Trophoblast cell (in vitro differentiated cells and primary cell): Measurements from ENCODE around the gene GUCY1A1.
A peak's percentile ranks its signal among the peaks of the same experiment; 100 is the strongest.

Experiments used
- DNase-seq, 2 donors: peaks; one replicate each; pipeline ENCODE4 v3.0.0-alpha.2; 2016
- H2AFZ ChIP-seq: 2 replicates; pipeline ENCODE4 v1.6.1; 2013; ENCODE audit warnings: low read length, moderate library complexity, mild to moderate bottlenecking; ENCODE audit not compliant: insufficient read depth, poor library complexity
- H2AK5ac ChIP-seq: 2 replicates; pipeline ENCODE4 v1.6.1; 2013; ENCODE audit warnings: mild to moderate bottlenecking, low read length
- H2BK120ac ChIP-seq: 2 replicates; pipeline ENCODE4 v1.6.1; 2013; ENCODE audit warnings: low read length, mild to moderate bottlenecking, moderate library complexity; ENCODE audit not compliant: insufficient read depth, poor library complexity
- H2BK12ac ChIP-seq: 2 replicates; pipeline ENCODE4 v1.6.1; 2013; ENCODE audit warnings: mild to moderate bottlenecking, low read length, moderate library complexity
- H2BK5ac ChIP-seq: 2 replicates; pipeline ENCODE4 v1.6.1; 2013; ENCODE audit warnings: low read length, low read depth, moderate library complexity, mild to moderate bottlenecking; ENCODE audit not compliant: poor library complexity
- H3K14ac ChIP-seq: 2 replicates; pipeline ENCODE4 v1.6.1; 2013; ENCODE audit warnings: mild to moderate bottlenecking, low read length
- H3K18ac ChIP-seq: 2 replicates; pipeline ENCODE4 v1.6.1; 2013; ENCODE audit warnings: mild to moderate bottlenecking, low read length
- H3K23ac ChIP-seq: 2 replicates; pipeline ENCODE4 v1.6.1; 2013; ENCODE audit warnings: low read length
- H3K27ac ChIP-seq: 2 replicates; pipeline ENCODE4 v1.5.1; 2013; ENCODE audit warnings: low read depth, mild to moderate bottlenecking, inconsistent platforms, low read length, moderate library complexity
- H3K27me3 ChIP-seq: 2 replicates; pipeline ENCODE4 v1.6.1; 2013; ENCODE audit warnings: inconsistent platforms, mild to moderate bottlenecking, low read length, moderate library complexity; ENCODE audit not compliant: insufficient read depth
- H3K36me3 ChIP-seq, 2 experiments: 1 replicate in 1 of 2; 2 replicates in 1 of 2; pipeline ENCODE4 v1.6.1; 2013; ENCODE audit warnings: low read length in 2 of 2, mild to moderate bottlenecking in 2 of 2, moderate library complexity in 1 of 2; ENCODE audit not compliant: insufficient read depth in 2 of 2, control insufficient read depth in 1 of 2
- H3K4ac ChIP-seq: 2 replicates; pipeline ENCODE4 v1.6.1; 2013; ENCODE audit warnings: low read depth, mild to moderate bottlenecking, low read length, moderate library complexity
- H3K4me1 ChIP-seq, 2 experiments: 1 replicate in 1 of 2; 2 replicates in 1 of 2; pipeline ENCODE4 v1.6.1; 2013; ENCODE audit warnings: low read length in 2 of 2, mild to moderate bottlenecking in 2 of 2, moderate library complexity in 1 of 2; ENCODE audit not compliant: insufficient read depth in 2 of 2, control insufficient read depth in 1 of 2
- H3K4me2 ChIP-seq: 2 replicates; pipeline ENCODE4 v1.6.1; 2013; ENCODE audit warnings: inconsistent platforms, mild to moderate bottlenecking, low read length, moderate library complexity
- H3K4me3 ChIP-seq: 2 replicates; pipeline ENCODE4 v1.5.1; 2013; ENCODE audit warnings: mild to moderate bottlenecking, low read depth, low read length, inconsistent platforms
- H3K79me1 ChIP-seq: one replicate; pipeline ENCODE4 v1.6.1; 2013; ENCODE audit warnings: low read length
- H3K79me2 ChIP-seq: 2 replicates; pipeline ENCODE4 v1.6.1; 2013; ENCODE audit warnings: low read length, mild to moderate bottlenecking; ENCODE audit not compliant: control insufficient read depth, insufficient read depth, poor library complexity
- H3K9ac ChIP-seq: 2 replicates; pipeline ENCODE4 v1.6.1; 2013; ENCODE audit warnings: mild to moderate bottlenecking, low read length
- H3K9me3 ChIP-seq: 2 replicates; pipeline ENCODE4 v1.6.1; 2013; ENCODE audit warnings: low read depth, mild to moderate bottlenecking, control low read depth, inconsistent platforms, low read length; ENCODE audit not compliant: insufficient read depth
- H4K12ac ChIP-seq: 2 replicates; pipeline ENCODE4 v1.6.1; 2013; ENCODE audit warnings: low read depth, mild to moderate bottlenecking, low read length, moderate library complexity
- H4K8ac ChIP-seq: 2 replicates; pipeline ENCODE4 v1.6.1; 2013; ENCODE audit warnings: low read depth, mild to moderate bottlenecking, low read length, moderate library complexity
- H4K91ac ChIP-seq: one replicate; pipeline ENCODE4 v1.6.1; 2013; ENCODE audit warnings: low read depth, mild to moderate bottlenecking, low read length, moderate library complexity
- WGBS: extraction: QIAGEN DNeasy Blood & Tissue Kit; methylation state at CpG from one replicate; pipeline ENCODE4 v1.1.7; 2013; ENCODE audit warnings: missing lambda C conversion rate; ENCODE audit not compliant: insufficient read length, insufficient coverage; ENCODE audit errors: extremely low coverage; 5-methylcytosine and 5-hydroxymethylcytosine counted together

The GUCY1A1 gene

DNA sequence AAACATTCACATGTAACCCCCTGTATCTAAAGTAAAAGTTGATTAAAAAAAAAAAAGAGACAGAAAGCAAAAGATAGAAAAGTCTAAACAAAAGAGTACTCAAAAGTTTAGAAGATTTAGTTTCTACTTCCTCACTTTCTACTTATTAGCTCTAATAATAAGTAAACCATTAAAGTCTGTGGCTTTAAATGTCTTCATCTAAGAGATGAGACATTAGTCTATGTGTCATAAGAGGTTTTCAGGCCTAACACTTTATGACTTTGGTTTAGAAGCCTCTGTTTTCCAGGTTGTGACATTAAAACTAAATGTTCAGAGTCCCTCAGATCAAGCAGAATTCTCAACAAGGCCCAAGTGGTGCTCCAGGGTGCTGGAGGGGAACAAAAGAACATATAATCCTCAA lies 42.2 kb upstream of the GUCY1A1 start:
- Histone ChIP-seq H2BK5ac (no peak overlapping the region), H4K8ac (no peak overlapping the region), H3K4me3 (no peak overlapping the region), H3K14ac (no peak overlapping the region), H3K9me3 (no peaks in the 10 kb centered on the region), H4K91ac (no peak overlapping the region), H4K12ac (no peak overlapping the region), H2AK5ac (no peak overlapping the region), H3K79me2 (no peaks in the 10 kb centered on the region), H3K79me1 (peaks cover 3% of the 10 kb centered on the region), H3K27ac (no peak overlapping the region), H3K27me3 (no peaks in the 10 kb centered on the region), H3K9ac (no peak overlapping the region), H2BK12ac (no peak overlapping the region), H3K4me1 (peaks cover 0 to 4% of the 10 kb centered on the region in 2 experiments), H3K36me3 (no peaks in the 10 kb centered on the region), H2BK120ac (no peak overlapping the region), H3K4ac (no peak overlapping the region), H2AFZ (no peak overlapping the region), H3K4me2 (no peak overlapping the region), H3K18ac (no peak overlapping the region), H3K23ac (no peak overlapping the region)
- no peak for DNase-seq

DNA sequence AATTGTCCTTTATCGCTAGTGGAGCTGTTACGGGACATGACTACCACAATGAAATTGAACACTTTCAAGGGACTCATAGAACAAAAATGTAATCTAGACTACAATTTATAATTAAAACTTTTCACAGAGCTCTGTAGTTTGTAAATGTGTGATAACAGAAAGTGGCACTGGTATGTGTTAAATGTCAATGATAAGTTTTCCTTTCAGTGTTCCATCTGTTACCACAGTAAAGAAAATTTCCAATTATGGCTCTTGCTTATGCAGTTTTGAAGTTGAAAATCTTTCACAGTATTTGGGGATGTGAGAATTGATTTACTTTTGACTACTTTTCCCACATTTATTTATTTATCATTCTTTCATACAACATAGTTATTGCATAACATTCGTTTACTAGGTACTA lies 40.1 kb upstream of the GUCY1A1 start:
- no peak overlapping the region for H3K4ac ChIP-seq
- H3K79me1 ChIP-seq: peaks cover 3% of the 10 kb centered on the region
- DNase-seq: no peak
- no peak overlapping the region for H3K4me3 ChIP-seq
- no peak overlapping the region for H3K18ac ChIP-seq
- H4K12ac ChIP-seq: no peak overlapping the region
- no peaks in the 10 kb centered on the region for H3K79me2 ChIP-seq
- no peak overlapping the region for H2AK5ac ChIP-seq
- no peak overlapping the region for H3K23ac ChIP-seq
- no peaks in the 10 kb centered on the region for H3K36me3 ChIP-seq
- no peak overlapping the region for H2BK5ac ChIP-seq
- no peak overlapping the region for H3K4me2 ChIP-seq
- no peaks in the 10 kb centered on the region for H3K27me3 ChIP-seq
- no peak overlapping the region for H3K14ac ChIP-seq
- H3K27ac ChIP-seq: no peak overlapping the region
- no peak overlapping the region for H2BK12ac ChIP-seq
- H4K8ac ChIP-seq: no peak overlapping the region
- no peak overlapping the region for H4K91ac ChIP-seq
- WGBS: no CpG with 5 or more reads among the region's 3 CpGs
- no peak overlapping the region for H2BK120ac ChIP-seq
- no peak overlapping the region for H2AFZ ChIP-seq
- H3K9ac ChIP-seq: no peak overlapping the region
- no peaks in the 10 kb centered on the region for H3K9me3 ChIP-seq
- H3K4me1 ChIP-seq: peaks cover 0 to 4% of the 10 kb centered on the region in 2 experiments

DNA sequence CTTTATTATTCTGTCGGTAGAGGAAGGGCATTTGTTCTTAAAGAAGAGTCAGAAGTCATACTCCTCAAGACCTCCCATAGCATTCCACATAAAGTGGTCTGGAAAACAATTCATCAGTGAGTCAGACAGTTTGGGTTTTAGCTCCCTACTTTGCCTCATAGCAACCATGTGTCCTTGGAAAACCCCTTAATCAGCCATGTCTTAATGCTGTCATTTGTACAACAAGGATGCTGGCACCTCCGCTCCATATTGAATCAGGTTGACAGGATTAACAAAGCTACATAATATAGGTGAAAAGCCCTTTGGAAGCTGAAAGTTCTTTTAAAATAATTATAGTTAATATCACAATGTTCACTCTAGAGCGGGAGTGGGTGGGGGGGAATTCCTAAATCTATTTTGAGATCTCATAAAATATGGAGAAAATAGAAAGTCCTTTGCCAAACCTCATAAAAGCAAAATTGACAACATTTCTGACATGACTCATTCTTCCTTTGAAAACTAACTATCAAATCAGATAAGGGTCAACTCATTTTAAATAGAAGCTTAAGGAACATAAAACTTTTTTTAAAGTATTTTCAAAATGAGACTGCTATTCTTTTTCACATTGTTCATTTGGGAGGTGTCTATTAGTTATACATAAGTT lies 37.3 kb upstream of the GUCY1A1 start:
- H3K36me3 ChIP-seq: no peaks in the 10 kb centered on the region
- H2AFZ ChIP-seq: no peak overlapping the region
- no peak overlapping the region for H3K4ac ChIP-seq
- no peak overlapping the region for H3K18ac ChIP-seq
- H4K12ac ChIP-seq: no peak overlapping the region
- no peaks in the 10 kb centered on the region for H3K79me2 ChIP-seq
- H3K9ac ChIP-seq: no peak overlapping the region
- no peak overlapping the region for H2BK120ac ChIP-seq
- H3K27me3 ChIP-seq: no peaks in the 10 kb centered on the region
- H3K23ac ChIP-seq: no peak overlapping the region
- H4K8ac ChIP-seq: no peak overlapping the region
- whole genome bisulfite sequencing: no CpG with 5 or more reads among the region's 3 CpGs
- no peak overlapping the region for H2BK12ac ChIP-seq
- peaks cover 0 to 4% of the 10 kb centered on the region in 2 experiments for H3K4me1 ChIP-seq
- H3K79me1 ChIP-seq: peaks cover 1% of the 10 kb centered on the region
- no peak overlapping the region for H4K91ac ChIP-seq
- no peak overlapping the region for H3K4me2 ChIP-seq
- H3K27ac ChIP-seq: no peak overlapping the region
- no peak overlapping the region for H2BK5ac ChIP-seq
- H2AK5ac ChIP-seq: no peak overlapping the region
- no peaks in the 10 kb centered on the region for H3K9me3 ChIP-seq
- H3K14ac ChIP-seq: no peak overlapping the region
- H3K4me3 ChIP-seq: no peak overlapping the region
- peak; percentile 12 to 54 for DNase-seq

DNA sequence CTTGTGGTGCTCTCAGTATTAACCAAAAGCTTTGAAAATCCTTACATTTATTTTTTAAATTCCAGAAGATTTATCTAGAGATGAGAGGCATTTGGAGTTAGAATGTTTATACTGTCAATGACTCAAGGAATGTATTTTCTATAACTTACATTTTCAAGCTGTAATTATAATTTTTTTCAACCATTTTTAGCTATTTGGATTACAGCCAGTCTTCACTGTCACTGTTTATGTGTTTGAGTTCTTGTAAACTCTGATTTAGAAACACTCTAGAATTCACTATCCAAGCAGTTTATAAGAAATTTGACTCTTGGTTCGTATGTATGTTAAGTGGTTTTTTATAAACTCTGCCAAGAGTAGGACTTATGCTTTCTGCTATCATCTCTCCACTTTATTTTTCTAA lies 36.7 kb upstream of the GUCY1A1 start:
- Histone ChIP-seq H3K4me2 (no peak overlapping the region), H3K14ac (no peak overlapping the region), H2BK12ac (no peak overlapping the region), H3K23ac (no peak overlapping the region), H3K9me3 (no peaks in the 10 kb centered on the region), H3K79me2 (no peaks in the 10 kb centered on the region), H3K27me3 (no peaks in the 10 kb centered on the region), H3K4ac (no peak overlapping the region), H2AFZ (no peak overlapping the region), H3K18ac (no peak overlapping the region), H4K8ac (no peak overlapping the region), H4K91ac (no peak overlapping the region), H3K4me1 (peaks cover 0 to 4% of the 10 kb centered on the region in 2 experiments), H3K79me1 (peaks cover 1% of the 10 kb centered on the region), H2AK5ac (no peak overlapping the region), H2BK5ac (no peak overlapping the region), H3K27ac (no peak overlapping the region), H3K36me3 (no peaks in the 10 kb centered on the region), H3K9ac (no peak overlapping the region), H2BK120ac (no peak overlapping the region), H4K12ac (no peak overlapping the region), H3K4me3 (no peak overlapping the region)
- no CpG with 5 or more reads among the region's 1 CpG for WGBS
- peak in 1 of 2 donors; percentile 64 for DNase-seq
